Osteoblast (primary cell): ENCODE results near the gene SLC13A1. TPM values are rescaled to one million over a fixed set of nuclear protein-coding genes. Genes with fewer than 3 reads are reported as not detected.

Experiments used
- DNase-seq: peaks from one replicate; pipeline ENCODE4 v3.0.0; 2011; ENCODE audit warnings: low spot score, mixed read lengths; ENCODE audit not compliant: insufficient read length; ENCODE audit errors: missing footprints
- H2AFZ ChIP-seq: 2 replicates; pipeline ENCODE4 v1.6.0; 2011; ENCODE audit warnings: mild to moderate bottlenecking, low read length
- H3K27ac ChIP-seq: 2 replicates; pipeline ENCODE4 v1.5.1; 2011; ENCODE audit warnings: mild to moderate bottlenecking, low read depth, low read length, moderate library complexity
- H3K27me3 ChIP-seq: 2 replicates; pipeline ENCODE4 v1.6.0; 2012; ENCODE audit warnings: mild to moderate bottlenecking, control low read depth, inconsistent platforms, low read length, moderate library complexity; ENCODE audit not compliant: insufficient read depth
- H3K36me3 ChIP-seq: 2 replicates; pipeline ENCODE4 v1.5.1; 2011; ENCODE audit warnings: mild to moderate bottlenecking, low read length, control low read depth, moderate library complexity; ENCODE audit not compliant: insufficient read depth
- H3K4me1 ChIP-seq: 2 replicates; pipeline ENCODE4 v1.5.1; 2011; ENCODE audit warnings: mild to moderate bottlenecking, low read length, control low read depth, moderate library complexity; ENCODE audit not compliant: insufficient read depth
- H3K4me2 ChIP-seq: 2 replicates; pipeline ENCODE4 v1.6.0; 2011; ENCODE audit warnings: mild to moderate bottlenecking, low read length; ENCODE audit not compliant: insufficient read depth
- H3K4me3 ChIP-seq: fragments of 200-600 bp; sonication (generic); 3 replicates; pipeline ENCODE4 v1.5.1; 2012; ENCODE audit warnings: mild to moderate bottlenecking, low read length, inconsistent platforms; ENCODE audit not compliant: insufficient read depth
- H3K79me2 ChIP-seq: 2 replicates; pipeline ENCODE4 v1.6.0; 2012; ENCODE audit warnings: mild to moderate bottlenecking, low read length, control low read depth, inconsistent platforms; ENCODE audit not compliant: insufficient read depth
- H3K9me3 ChIP-seq: 2 replicates; pipeline ENCODE4 v1.5.1; 2011; ENCODE audit warnings: low read depth, low read length, control low read depth
- H4K20me1 ChIP-seq: 2 replicates; pipeline ENCODE4 v1.6.0; 2012; ENCODE audit warnings: mild to moderate bottlenecking, low read length, control low read depth; ENCODE audit not compliant: insufficient read depth
- total RNA-seq: library from RNA; depleted of rRNA; stranded (reverse); fragments of >200 nt; gene quantifications from 2 replicates; pipeline ENCODE4 v1.2.3, GENCODE V29; 2012
- TF ChIP-seq, protein P1 (sequence below): IDR thresholded peaks from 2 replicates; pipeline ENCODE4 v1.5.1; 2011; ENCODE audit warnings: mild to moderate bottlenecking, low read depth, low read length, moderate library complexity; ENCODE audit errors: extremely low read depth

Gene SLC13A1
- total RNA-seq, 1 donor, result not detected

DNA sequence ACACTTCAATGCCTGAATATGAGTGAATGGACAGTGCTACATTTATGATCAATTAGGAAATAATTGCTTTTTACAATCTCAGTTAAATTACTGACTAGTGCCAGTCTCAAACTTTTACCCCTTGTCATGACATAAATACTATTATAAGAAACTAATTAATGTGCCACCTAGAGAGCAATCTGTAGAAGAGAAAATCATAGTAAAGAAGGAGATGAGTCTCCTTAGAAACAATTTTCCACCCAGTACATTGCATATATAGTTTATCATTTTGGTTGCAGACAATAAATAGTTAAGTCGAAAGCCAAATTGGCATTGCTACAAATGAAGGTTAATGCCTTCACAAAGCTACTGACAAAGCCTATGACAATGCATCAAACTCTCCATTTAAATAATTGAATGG lies 68.6 kb downstream of the SLC13A1 start:
- TF ChIP-seq, protein P1, sequence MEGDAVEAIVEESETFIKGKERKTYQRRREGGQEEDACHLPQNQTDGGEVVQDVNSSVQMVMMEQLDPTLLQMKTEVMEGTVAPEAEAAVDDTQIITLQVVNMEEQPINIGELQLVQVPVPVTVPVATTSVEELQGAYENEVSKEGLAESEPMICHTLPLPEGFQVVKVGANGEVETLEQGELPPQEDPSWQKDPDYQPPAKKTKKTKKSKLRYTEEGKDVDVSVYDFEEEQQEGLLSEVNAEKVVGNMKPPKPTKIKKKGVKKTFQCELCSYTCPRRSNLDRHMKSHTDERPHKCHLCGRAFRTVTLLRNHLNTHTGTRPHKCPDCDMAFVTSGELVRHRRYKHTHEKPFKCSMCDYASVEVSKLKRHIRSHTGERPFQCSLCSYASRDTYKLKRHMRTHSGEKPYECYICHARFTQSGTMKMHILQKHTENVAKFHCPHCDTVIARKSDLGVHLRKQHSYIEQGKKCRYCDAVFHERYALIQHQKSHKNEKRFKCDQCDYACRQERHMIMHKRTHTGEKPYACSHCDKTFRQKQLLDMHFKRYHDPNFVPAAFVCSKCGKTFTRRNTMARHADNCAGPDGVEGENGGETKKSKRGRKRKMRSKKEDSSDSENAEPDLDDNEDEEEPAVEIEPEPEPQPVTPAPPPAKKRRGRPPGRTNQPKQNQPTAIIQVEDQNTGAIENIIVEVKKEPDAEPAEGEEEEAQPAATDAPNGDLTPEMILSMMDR, result no peak
- Histone ChIP-seq H4K20me1 (no peaks in the 10 kb centered on the region), H3K27me3 (no peaks in the 10 kb centered on the region), H3K4me1 (no peaks in the 10 kb centered on the region), H3K27ac (no peak overlapping the region), H3K4me3 (no peak overlapping the region), H3K36me3 (no peaks in the 10 kb centered on the region), H3K4me2 (no peak overlapping the region), H3K79me2 (no peaks in the 10 kb centered on the region), H2AFZ (no peak overlapping the region), H3K9me3 (peaks cover 3% of the 10 kb centered on the region)
- no peak for DNase-seq

DNA sequence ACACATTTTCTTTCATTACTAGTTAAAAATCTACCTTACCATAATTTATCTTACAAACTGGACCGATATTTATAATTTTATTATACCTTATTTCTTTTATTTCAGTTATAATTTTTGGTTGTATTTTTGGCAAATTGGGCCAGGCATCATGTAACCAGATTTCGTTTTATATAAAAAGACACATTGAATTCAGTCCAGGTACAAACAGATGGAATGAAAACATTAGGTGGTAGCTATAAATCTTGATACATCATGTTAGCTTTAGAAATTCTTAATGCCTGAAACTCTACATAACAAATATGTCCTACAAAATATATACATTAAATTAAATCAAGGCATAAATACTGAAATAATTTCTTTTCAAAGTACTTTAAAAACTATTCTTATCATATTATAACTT lies 73.1 kb downstream of the SLC13A1 start:
- TF ChIP-seq, protein P1, result no peak
- H4K20me1 ChIP-seq, result no peaks in the 10 kb centered on the region

DNA sequence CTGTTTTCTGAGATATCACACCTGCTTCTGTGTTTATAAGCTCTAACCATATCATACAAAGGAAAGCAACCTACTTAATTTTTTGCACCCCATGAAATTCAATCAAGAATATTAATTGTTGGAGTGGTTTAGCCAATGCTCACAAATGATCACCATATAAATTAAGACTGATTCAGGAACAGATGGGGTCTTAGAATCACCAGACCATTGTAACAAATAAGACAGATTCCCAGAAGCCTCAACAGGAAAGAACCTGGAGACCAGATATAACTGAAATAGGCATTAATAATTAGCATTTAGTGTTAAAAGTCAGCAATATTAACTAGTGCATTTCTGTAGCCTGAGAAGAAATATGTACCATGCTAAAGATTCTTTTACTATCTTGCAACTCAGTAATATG lies 73.6 kb downstream of the SLC13A1 start:
- TF ChIP-seq, protein P1, result no peak
- DNase-seq, result no peak
- Histone ChIP-seq H3K4me2 (no peak overlapping the region), H3K36me3 (no peaks in the 10 kb centered on the region), H3K27me3 (no peaks in the 10 kb centered on the region), H3K4me1 (no peaks in the 10 kb centered on the region), H3K79me2 (no peaks in the 10 kb centered on the region), H2AFZ (no peak overlapping the region), H3K9me3 (no peaks in the 10 kb centered on the region), H3K4me3 (no peak overlapping the region), H3K27ac (no peak overlapping the region), H4K20me1 (no peaks in the 10 kb centered on the region)

More for the DNA sequence above, 73.1 kb downstream of the SLC13A1 start:
- Histone ChIP-seq H2AFZ (no peak overlapping the region), H3K4me2 (no peak overlapping the region), H3K27me3 (no peaks in the 10 kb centered on the region), H3K4me3 (no peak overlapping the region), H3K4me1 (no peaks in the 10 kb centered on the region), H3K36me3 (no peaks in the 10 kb centered on the region), H3K79me2 (no peaks in the 10 kb centered on the region), H3K9me3 (no peaks in the 10 kb centered on the region), H3K27ac (no peak overlapping the region)
- no peak for DNase-seq

DNA sequence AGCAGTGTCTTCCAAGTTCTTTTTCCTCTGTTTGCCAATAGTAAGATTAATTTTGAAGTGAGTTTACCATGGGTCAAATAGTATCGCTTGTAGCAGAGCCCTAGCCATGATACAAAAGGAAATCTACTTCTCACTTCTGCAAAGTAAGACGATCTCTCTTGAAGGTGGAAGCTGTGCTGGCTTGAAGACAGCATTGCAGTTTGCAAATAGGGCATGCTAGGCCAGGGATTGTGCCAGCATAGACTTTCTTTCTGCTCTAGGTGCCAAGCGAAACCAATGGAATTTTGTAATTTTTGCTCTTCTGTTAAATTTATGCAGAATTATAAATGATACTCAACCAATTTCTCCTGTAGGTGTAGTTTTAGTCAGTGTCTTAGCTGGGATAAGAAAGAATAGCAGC lies 74.5 kb downstream of the SLC13A1 start:
- Histone ChIP-seq H2AFZ (no peak overlapping the region), H3K27ac (no peak overlapping the region), H3K4me1 (no peaks in the 10 kb centered on the region), H4K20me1 (no peaks in the 10 kb centered on the region), H3K4me3 (no peak overlapping the region), H3K36me3 (no peaks in the 10 kb centered on the region), H3K9me3 (no peaks in the 10 kb centered on the region), H3K4me2 (no peak overlapping the region), H3K27me3 (no peaks in the 10 kb centered on the region), H3K79me2 (no peaks in the 10 kb centered on the region)
- TF ChIP-seq, protein P1, result no peak
- no peak for DNase-seq
